ENCODE measurements around the gene FRS3. TPM values are rescaled to one million over a fixed set of nuclear protein-coding genes. Genes with fewer than 3 reads are reported as not detected.

The FRS3 gene
- total and polyA plus RNA-seq, 2 of the 13 experiments (the other 11 are each of a cell fraction or from before 2014, with no cell fraction given): 3.0 to 7.4 TPM

GRCh38 chr6:41787219-41787917, 7.7 kb upstream of the FRS3 start, which contains the start of gene TOMM6 (continued):
- TF ChIP-seq AKNA (CRISPR knock-in tag; IDR thresholded peaks at IDR 0.05; ENCODE audit: borderline replicate concordance) (no peak), ZNF446 (CRISPR knock-in tag; IDR thresholded peaks at IDR 0.05) (no peak), ZMYM3 (CRISPR knock-in tag; IDR thresholded peaks at IDR 0.05) (no peak), IKZF4 (CRISPR knock-in tag; IDR thresholded peaks at IDR 0.05; ENCODE audit: borderline replicate concordance, low read depth, not compliant biosample characterization) (no peak), TBL1XR1 (IDR thresholded peaks at IDR 0.05; ENCODE audit: borderline replicate concordance, low read length, partially characterized antibody) (no peak), DPF2 (CRISPR knock-in tag; IDR thresholded peaks at IDR 0.05; ENCODE audit: borderline replicate concordance, low read depth) (no peak), ZNF607 (CRISPR knock-in tag; IDR thresholded peaks at IDR 0.05; ENCODE audit: borderline replicate concordance) (peak; percentile 96), HDAC2 (CRISPR knock-in tag; IDR thresholded peaks at IDR 0.05) (peak; percentile 84), KAT7 (CRISPR knock-in tag; IDR thresholded peaks at IDR 0.05; ENCODE audit: borderline replicate concordance) (peak; percentile 95; the same call in 1 of the 2 replicates), ARNT2 (CRISPR knock-in tag; IDR thresholded peaks at IDR 0.05; ENCODE audit: low read depth) (peak; percentile 86), ZNF280D (CRISPR knock-in tag; IDR thresholded peaks at IDR 0.05) (peak; percentile 81; the same call in 1 of the 2 replicates), ZNF800 (CRISPR knock-in tag; IDR thresholded peaks at IDR 0.05) (peak; percentile 49; the same call in 1 of the 2 replicates), CTCF (CRISPR knock-in tag; IDR thresholded peaks at IDR 0.05) (peak; percentile 92), ZNF619 (CRISPR knock-in tag; IDR thresholded peaks at IDR 0.05) (no peak), ZBTB14 (CRISPR knock-in tag; IDR thresholded peaks at IDR 0.05) (peak; percentile 68)
